GM12892 (cell line): ENCODE data around the gene ITSN1. TPM values are rescaled to one million over a fixed set of nuclear protein-coding genes. Genes with fewer than 3 reads are reported as not detected.
"Not testable (repeated sequence)": the region's sequence is repeated elsewhere in the genome, so short reads cannot be mapped to it uniquely, and the experiment has no call there.

Source experiments
- DNase-seq: peaks from one replicate; pipeline ENCODE4 v3.0.0; 2011; ENCODE audit not compliant: insufficient read length
- FAIRE-seq: peaks from 2 replicates; lab custom pipeline; 2011; peaks lifted over from hg19 to GRCh38; lab: Jason Lieb, UNC
- POLR2A ChIP-seq: IDR thresholded peaks from 2 replicates; pipeline ENCODE4 v1.6.1; 2011; ENCODE audit warnings: low read depth, low read length, control low read depth
- POLR2AphosphoS5 ChIP-seq: IDR thresholded peaks from 2 replicates; pipeline ENCODE4 v1.6.1; 2011; ENCODE audit warnings: low read depth, low read length, control low read depth
- TAF1 ChIP-seq: IDR thresholded peaks from 2 replicates; pipeline ENCODE4 v1.6.1; 2011; ENCODE audit warnings: low read depth, mild to moderate bottlenecking, control low read depth, low read length, borderline replicate concordance
- polyA plus RNA-seq: library from polyadenylated mRNA; unstranded; fragments of >200 nt; gene quantifications from one replicate; pipeline ENCODE4 v1.2.1, GENCODE V29; 2012; ENCODE audit warnings: missing spikeins, inconsistent platforms; ENCODE audit not compliant: missing spikeins

ITSN1 gene
- 1.2 TPM for polyA plus RNA-seq

- peak; percentile 80 for DNase-seq
- TF ChIP-seq TAF1 (no peak), POLR2A (peak; percentile 23; the same call in 1 of the 2 replicates), POLR2AphosphoS5 (no peak)
- FAIRE-seq = no peak
These were observed at the start of gene ITSN1 for GRCh38 chr21:33642027-33642895. ITSN1 (plus strand) TSS chr21:33642501; CDS start chr21:33718829, 76,328 bp downstream.

DNA sequence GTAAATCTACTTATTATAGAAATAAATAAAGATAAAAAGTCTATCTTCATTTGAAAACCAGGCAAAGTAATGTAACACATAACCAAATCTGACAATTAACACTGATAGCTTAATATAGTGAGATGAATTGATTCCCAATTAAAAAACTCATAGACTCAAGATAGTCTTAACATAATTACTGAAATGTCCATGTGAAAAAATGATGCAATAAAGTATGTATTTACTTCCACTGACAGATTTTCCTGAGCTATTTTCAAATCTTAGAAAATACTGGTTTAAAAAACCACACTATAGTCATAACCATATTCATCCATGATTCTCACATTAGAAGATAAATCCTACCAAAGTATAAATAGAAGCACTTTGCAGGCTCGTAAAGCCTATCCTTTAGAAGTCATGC, 44.2 kb upstream of the ITSN1 start:
- TF ChIP-seq TAF1 = no peak
- no peak for TF ChIP-seq POLR2A
- no peak for TF ChIP-seq POLR2AphosphoS5
- DNase-seq (no peak), FAIRE-seq (no peak)

DNA sequence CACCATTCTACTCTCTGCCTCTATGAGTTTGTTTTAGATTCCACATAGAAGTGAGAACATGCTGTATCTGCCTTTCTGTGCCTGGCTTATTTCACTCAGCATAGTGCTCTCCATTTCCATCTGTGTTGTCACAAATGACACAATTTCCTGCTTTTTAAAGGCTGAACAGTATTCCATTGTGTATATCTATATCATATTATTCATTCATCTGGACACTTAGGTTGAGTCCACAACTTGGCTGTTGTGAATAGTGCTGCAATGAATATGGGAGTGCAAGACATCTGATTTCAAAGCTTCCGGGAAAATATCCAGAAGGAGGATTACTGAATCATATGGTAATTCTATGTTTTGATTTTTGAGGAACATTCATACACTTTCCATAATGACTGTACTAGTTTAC, 33.7 kb upstream of the ITSN1 start:
- FAIRE-seq = no peak
- TF ChIP-seq POLR2A = no peak
- TF ChIP-seq TAF1 = no peak
- TF ChIP-seq POLR2AphosphoS5 = no peak
- DNase-seq = no peak

DNA sequence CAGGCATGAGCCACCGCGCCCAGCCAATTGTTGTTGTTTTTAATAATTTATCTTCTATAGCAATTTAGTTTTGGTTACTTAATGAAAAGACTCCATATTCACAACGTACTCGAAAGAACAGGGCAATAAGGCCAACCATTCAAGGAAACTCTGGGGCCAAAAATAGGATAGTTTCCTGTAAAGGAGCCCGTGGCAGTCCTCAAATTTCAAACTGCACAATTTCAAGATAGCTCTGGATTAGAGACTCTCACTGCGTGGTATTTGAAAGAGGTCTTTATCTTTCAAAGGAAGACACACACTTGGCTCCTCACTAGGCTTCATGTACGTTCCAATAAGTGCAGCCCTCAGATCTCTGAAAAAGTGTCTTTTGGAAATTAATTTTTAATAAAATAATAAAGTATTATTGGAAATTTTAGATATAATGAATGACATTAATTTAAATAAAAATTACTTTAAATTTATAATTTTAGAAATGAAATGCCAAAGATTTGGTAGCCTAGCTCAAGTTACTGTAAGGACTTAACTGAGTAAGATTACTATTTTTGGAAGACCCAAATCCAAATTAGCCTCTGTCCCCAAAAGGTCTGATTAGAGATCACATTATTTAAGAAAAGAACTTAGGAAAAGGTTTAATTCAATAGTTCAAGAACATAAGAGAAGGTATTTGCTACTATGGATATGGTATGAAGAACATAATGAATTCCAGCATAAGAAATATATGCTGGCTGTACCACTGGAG, 31.1 kb upstream of the ITSN1 start:
- no peak for TF ChIP-seq POLR2A
- TF ChIP-seq POLR2AphosphoS5 = no peak
- no peak for TF ChIP-seq TAF1
- DNase-seq (no peak), FAIRE-seq (no peak)

DNA sequence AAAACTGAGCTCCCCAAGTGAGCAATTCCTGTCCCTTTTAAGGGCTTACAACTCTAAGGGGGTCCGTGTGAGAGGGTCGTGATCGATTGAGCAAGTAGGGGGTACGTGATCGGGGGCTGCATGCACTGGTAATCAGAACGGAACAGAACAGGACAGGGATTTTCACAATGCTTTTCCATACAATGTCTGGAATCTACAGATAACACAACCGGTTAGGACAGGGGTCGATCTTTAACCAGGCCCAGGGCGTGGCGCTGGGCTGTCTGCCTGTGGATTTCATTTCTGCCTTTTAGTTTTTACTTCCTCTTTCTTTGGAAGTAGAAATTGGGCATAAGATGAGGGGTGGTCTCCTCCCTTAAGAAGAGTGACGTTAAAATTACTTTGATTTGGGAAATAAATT, 24.7 kb upstream of the ITSN1 start:
- not testable (repeated sequence) for FAIRE-seq, DNase-seq

- no peak for TF ChIP-seq POLR2AphosphoS5
- TF ChIP-seq POLR2A = no peak
- TF ChIP-seq TAF1 = no peak
- FAIRE-seq (no peak), DNase-seq (no peak)
These were observed 23.9 kb upstream of the ITSN1 start for GRCh38 chr21:33618407-33618806.

DNA sequence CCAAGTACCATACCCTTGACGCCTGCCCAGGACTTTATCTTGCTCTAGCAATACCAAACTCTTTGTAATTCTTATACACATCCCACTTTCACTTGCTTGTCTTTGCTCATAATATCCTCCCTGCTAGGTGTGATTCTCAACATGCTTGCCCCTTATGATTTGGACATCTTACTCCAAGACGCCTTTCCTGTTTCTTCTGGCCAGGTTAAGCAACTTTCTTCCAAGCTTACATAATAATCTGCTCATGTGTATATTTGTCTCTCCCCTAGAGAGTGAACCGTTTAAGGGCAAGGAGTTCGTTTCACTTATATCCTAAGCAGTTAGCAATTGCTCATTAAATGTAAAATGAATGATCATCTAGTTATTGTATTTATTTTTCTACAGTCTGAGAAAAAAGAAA, 22.6 kb upstream of the ITSN1 start:
- DNase-seq = no peak
- TF ChIP-seq POLR2AphosphoS5 = no peak
- TF ChIP-seq POLR2A = no peak
- no peak for TF ChIP-seq TAF1
- no peak for FAIRE-seq

DNA sequence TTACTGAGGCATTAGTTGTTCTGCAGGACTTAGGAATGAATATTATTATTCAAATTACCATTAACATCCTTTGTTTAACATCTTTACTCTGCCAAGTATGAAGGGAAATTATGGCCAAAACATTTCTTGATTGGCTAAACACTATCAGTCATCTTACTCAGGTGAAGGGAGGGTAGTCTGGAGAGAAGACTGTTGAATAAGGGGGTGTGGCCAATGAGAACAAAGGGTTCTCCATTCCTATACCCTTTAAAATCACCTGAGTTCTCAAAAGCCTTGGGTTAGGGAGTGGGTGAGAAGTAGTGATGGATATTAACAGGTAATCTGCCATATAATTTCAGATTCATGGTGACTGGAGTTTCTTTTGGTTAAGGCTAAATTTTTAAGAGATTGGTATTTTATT, 20.0 kb upstream of the ITSN1 start:
- FAIRE-seq (no peak), DNase-seq (no peak)
- no peak for TF ChIP-seq TAF1
- no peak for TF ChIP-seq POLR2A
- TF ChIP-seq POLR2AphosphoS5 = no peak

DNA sequence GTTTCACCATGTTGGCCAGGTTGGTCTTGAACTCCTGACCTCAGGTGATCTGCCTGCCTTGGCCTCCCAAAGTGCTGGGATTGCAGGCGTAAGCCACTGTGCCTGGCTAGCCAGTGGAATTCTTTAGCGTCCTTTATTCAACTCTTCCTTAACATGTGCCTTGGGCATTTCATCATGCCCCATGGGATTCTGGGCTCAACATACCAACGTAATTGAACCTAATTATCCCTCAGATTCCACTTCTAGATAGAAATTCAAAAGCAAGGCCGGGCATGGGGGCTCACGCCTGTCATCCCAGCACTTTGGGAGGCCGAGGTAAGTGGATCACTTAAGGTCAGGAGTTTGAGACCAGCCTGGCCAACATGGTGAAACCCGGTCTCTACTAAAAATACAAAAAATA, 16.1 kb upstream of the ITSN1 start:
- FAIRE-seq, DNase-seq: not testable (repeated sequence)

DNA sequence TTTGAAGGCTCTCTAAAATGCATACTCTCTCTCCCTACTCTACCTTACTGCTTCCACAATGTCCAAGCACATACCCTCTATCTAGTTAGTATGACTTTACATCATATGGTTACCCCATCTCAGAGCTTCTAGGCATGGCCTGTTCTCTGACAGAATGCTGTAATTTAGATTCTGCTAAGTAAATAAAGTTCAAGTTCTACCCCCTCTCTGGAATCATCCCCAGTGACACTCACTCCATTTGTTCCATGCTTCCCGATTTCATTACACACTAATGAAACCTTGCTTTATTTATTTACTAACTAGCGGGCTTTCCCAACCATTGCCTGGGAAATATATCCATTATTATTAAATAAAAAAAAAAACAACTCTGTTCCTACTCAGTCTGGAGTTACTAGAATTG, 8.0 kb upstream of the ITSN1 start:
- FAIRE-seq (no peak), DNase-seq (no peak)
- no peak for TF ChIP-seq POLR2AphosphoS5
- no peak for TF ChIP-seq POLR2A
- no peak for TF ChIP-seq TAF1

- FAIRE-seq (no peak), DNase-seq (no peak)
- TF ChIP-seq TAF1 (no peak), POLR2AphosphoS5 (no peak), POLR2A (no peak)
These were observed 1.5 kb upstream of the ITSN1 start for GRCh38 chr21:33640697-33641351.
